ENCODE measurements around the gene RPL13A. TPM values are rescaled to one million over a fixed set of nuclear protein-coding genes. Genes with fewer than 3 reads are reported as not detected.

RPL13A gene
- total RNA-seq, 1 experiment from 2014 or later, result 2,624 TPM

DNA sequence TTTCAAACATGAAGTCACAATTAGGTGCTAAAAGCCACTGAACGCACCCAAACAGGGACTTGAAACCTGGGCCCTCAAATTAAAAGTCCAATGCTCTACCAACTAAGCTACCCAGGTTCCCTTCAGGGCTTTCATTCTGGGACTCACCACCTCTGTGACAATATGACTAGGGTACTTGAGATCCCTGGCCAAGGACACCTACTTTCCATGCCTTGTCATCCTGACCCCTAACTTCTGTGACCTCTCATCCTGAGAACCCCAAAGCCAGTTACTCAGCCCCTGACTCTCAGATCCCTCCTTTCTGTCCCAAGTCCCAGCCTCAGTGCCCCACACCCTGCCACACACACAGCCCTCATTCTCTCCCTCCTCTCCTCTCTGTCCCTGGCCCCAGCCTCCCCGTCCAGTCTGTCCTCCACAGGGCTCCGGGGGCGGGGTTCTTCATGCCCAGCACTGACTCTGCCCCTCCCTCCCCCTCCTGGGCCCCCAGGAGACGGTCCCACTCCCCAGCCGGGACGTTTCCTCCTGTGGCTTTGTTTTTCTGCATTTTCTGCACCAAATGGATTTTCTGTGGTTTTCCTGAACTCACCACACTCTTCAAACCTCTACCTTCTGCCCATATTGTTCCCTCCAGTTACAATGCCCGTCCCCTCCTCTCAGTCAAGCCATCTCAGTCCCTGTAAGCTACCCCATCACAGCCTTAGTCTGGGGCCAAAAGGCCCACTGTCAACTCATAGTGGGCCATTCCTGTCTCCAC is 47.4 kb downstream of the RPL13A start:
- in situ Hi-C loops (cut with HindIII; ENCODE audit: low sequenced_read_pairs), result no loop called here
- DNase-seq (ENCODE audit: low spot score), result no peak

DNA sequence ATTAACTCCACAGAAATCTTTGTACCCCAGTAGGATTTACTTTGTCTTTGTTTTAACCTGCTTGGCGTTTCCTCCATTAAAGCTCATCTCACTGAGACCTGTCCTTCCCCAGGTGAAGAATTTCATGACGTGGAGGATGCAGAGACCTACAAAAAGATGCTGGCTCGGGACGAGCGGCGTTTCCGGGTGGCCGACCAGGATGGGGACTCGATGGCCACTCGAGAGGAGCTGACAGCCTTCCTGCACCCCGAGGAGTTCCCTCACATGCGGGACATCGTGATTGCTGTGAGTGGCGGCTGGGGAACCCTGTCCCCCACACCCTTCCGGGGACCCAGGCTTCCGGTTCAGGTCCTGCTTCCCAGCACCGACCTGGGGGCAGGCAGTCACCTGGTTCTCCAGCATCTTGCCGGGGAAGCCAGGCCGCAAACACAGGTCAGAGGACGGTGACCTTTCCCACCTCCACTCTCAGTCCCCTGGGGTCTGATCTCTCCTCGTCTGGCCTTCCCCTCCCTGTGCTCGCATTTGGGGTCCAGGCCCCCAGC is 49.6 kb downstream of the RPL13A start:
- in situ Hi-C loops (cut with HindIII; ENCODE audit: low sequenced_read_pairs), result no loop called here
- DNase-seq (ENCODE audit: low spot score), result no peak

DNA sequence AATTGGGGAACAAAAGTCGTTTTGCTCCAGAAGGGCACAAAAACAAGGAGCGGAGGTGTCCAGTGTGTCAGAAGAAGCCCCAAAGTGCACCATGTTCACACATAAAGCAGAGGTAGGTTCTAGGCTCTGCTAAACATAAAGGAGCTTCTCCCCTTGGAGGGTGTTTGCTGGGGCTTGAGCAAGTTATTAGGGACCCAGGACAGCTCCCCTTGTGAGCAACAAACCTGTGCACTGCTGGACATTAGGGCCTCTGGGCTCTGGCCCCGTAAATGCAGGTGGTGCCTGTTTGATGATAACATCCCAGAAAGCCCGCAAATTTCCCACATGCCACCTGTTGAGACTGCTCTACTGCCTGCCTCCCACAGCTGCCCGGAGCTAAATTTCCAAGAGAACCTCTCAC is 51.2 kb downstream of the RPL13A start:
- DNase-seq (ENCODE audit: low spot score), result no peak
- in situ Hi-C loops (cut with HindIII; ENCODE audit: low sequenced_read_pairs), result no loop called here

DNA sequence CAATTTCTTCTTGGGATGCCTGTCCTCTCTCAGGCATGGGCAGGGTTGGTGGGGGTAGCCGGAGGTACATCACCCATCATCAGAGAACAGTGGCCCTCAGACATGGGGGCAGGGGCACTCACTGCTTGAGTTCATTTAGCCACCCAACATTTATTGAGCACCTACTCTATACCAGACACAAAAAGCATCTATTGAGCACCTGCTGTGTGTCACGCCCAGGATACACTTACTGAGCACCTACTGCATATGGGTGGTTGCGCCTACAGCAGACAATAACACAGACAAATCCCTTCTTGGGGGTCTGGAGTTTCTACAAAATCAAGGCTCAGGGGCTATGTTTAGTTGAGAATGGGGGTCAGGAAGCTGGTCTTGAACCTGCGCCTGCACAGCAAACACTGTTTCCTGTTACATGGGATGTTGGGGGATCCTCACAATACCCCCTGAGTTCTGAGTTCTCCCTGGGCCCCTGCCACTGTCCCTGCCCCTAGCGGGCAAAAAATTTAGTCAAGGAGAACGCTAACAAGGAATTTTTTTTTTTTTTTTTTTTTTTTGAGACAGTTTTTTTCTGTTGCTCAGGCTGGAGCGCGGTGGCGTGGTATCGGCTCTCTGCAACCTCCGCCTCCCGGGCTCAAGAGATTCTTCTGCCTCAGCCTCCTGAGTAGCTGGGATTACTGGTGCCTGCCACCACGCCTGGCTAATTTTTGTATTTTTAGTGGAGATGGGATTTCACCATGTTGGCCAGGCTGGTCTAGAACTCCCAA is 52.0 kb downstream of the RPL13A start:
- DNase-seq (ENCODE audit: low spot score), result no peak
- in situ Hi-C loops (cut with HindIII; ENCODE audit: low sequenced_read_pairs), result no loop called here

Other genes with a start within 250 kb of the RPL13A start
- gene SLC6A16, start 162.4 kb upstream of the RPL13A start, total RNA-seq (2014; rRNA removed; shearing (Covaris generic)), result 6.6 TPM in 1 of 2 replicates, not detected in the other
- gene CD37, start 152.2 kb upstream of the RPL13A start, total RNA-seq (2014; rRNA removed; shearing (Covaris generic)), result not detected in 2 replicates
- gene TEAD2, start 125.2 kb upstream of the RPL13A start, total RNA-seq (2014; rRNA removed; shearing (Covaris generic)), result 30.2 and 33.2 TPM in 2 replicates
- gene DKKL1, start 123.7 kb upstream of the RPL13A start, total RNA-seq (2014; rRNA removed; shearing (Covaris generic)), result 6.2 and 7.3 TPM in 2 replicates
- gene KASH5, start 99.4 kb upstream of the RPL13A start, total RNA-seq (2014; rRNA removed; shearing (Covaris generic)), result not detected in 2 replicates
- not detected in 2 replicates for gene PTH2, start 64.2 kb upstream of the RPL13A start, total RNA-seq (2014; rRNA removed; shearing (Covaris generic))
- 0.55 and 1.3 TPM in 2 replicates for gene GFY, start 62.2 kb upstream of the RPL13A start, total RNA-seq (2014; rRNA removed; shearing (Covaris generic))
- gene SLC17A7, start 46.1 kb upstream of the RPL13A start, total RNA-seq (2014; rRNA removed; shearing (Covaris generic)), result 3.1 and 7.0 TPM in 2 replicates
- 148 and 183 TPM in 2 replicates for gene PIH1D1, start 35.8 kb upstream of the RPL13A start, total RNA-seq (2014; rRNA removed; shearing (Covaris generic))
- gene ALDH16A1, start 34.4 kb upstream of the RPL13A start, total RNA-seq (2014; rRNA removed; shearing (Covaris generic)), result 50.9 and 65.6 TPM in 2 replicates
- 0.74 TPM in 1 of 2 replicates, not detected in the other for gene FLT3LG, start 13.4 kb upstream of the RPL13A start, total RNA-seq (2014; rRNA removed; shearing (Covaris generic))
- gene RPS11, start 8.8 kb downstream of the RPL13A start, total RNA-seq (2014; rRNA removed; shearing (Covaris generic)), result 2,371 and 2,995 TPM in 2 replicates
- gene FCGRT, start 25.1 kb downstream of the RPL13A start, total RNA-seq (2014; rRNA removed; shearing (Covaris generic)), result 29.8 and 35.9 TPM in 2 replicates
- 0.74 and 10.8 TPM in 2 replicates for gene RCN3, start 40.4 kb downstream of the RPL13A start, total RNA-seq (2014; rRNA removed; shearing (Covaris generic))
- 69.6 and 97.3 TPM in 2 replicates for gene NOSIP, start 92.9 kb downstream of the RPL13A start, total RNA-seq (2014; rRNA removed; shearing (Covaris generic))
- gene PRRG2, start 93.7 kb downstream of the RPL13A start, total RNA-seq (2014; rRNA removed; shearing (Covaris generic)), result 1.9 TPM in 1 of 2 replicates, not detected in the other
- 0.49 and 3.0 TPM in 2 replicates for gene PRR12, start 103.6 kb downstream of the RPL13A start, total RNA-seq (2014; rRNA removed; shearing (Covaris generic))
- 116 and 140 TPM in 2 replicates for gene RRAS, start 152.5 kb downstream of the RPL13A start, total RNA-seq (2014; rRNA removed; shearing (Covaris generic))
- 22.3 and 25.2 TPM in 2 replicates for gene SCAF1, start 154.6 kb downstream of the RPL13A start, total RNA-seq (2014; rRNA removed; shearing (Covaris generic))
- gene IRF3, start 178.2 kb downstream of the RPL13A start, total RNA-seq (2014; rRNA removed; shearing (Covaris generic)), result 56.7 and 59.6 TPM in 2 replicates
- gene BCL2L12, start 178.3 kb downstream of the RPL13A start, total RNA-seq (2014; rRNA removed; shearing (Covaris generic)), result 8.1 and 13.9 TPM in 2 replicates
- gene PRMT1, start 189.7 kb downstream of the RPL13A start, total RNA-seq (2014; rRNA removed; shearing (Covaris generic)), result 633 and 640 TPM in 2 replicates
- 1.1 and 1.7 TPM in 2 replicates for gene ADM5, start 202.0 kb downstream of the RPL13A start, total RNA-seq (2014; rRNA removed; shearing (Covaris generic))
- gene CPT1C, start 203.5 kb downstream of the RPL13A start, total RNA-seq (2014; rRNA removed; shearing (Covaris generic)), result 38.8 and 54.5 TPM in 2 replicates

Measured in G401 (cell line).